Endothelial cell of umbilical vein (primary cell): ENCODE data around the gene KRT12. TPM values are rescaled to one million over a fixed set of nuclear protein-coding genes. Genes with fewer than 3 reads are reported as not detected.

ENCODE experiments used
- BruUV-seq: library from RNA; stranded (reverse); fragments of 400-500 nt; replicated peaks from 2 replicates; lab custom pipeline; 2021; lab: Mats Ljungman, UMichigan
- CTCF ChIA-PET: fragments of 300-600, 350-600 bp; sonication (Branson Sonifier 250); formaldehyde crosslinking; loops from one replicate; lab custom pipeline; 2021; ENCODE audit warnings: antibody characterized with exemption, inconsistent platforms; lab: Charles Lee
- POLR2A ChIA-PET: fragments of 300-600, 350-600 bp; sonication (Branson Sonifier 250); formaldehyde crosslinking; loops from one replicate; lab custom pipeline; 2021; ENCODE audit warnings: antibody characterized with exemption, inconsistent platforms; lab: Charles Lee
- DNase-seq: peaks from one replicate; pipeline ENCODE4 v3.0.0-alpha.2; 2011; ENCODE audit warnings: low read depth, low spot score
- FAIRE-seq: peaks from 2 replicates; lab custom pipeline; 2011; peaks lifted over from hg19 to GRCh38; lab: Jason Lieb, UNC
- H2AFZ ChIP-seq: 2 replicates; pipeline ENCODE4 v1.6.0; 2012; ENCODE audit warnings: low read depth, low read length, control low read depth, inconsistent platforms
- H3K27ac ChIP-seq: 2 replicates; pipeline ENCODE4 v1.5.1; 2011; ENCODE audit warnings: low read depth, mild to moderate bottlenecking, control low read depth, low read length, moderate library complexity; ENCODE audit not compliant: insufficient read depth
- H3K27me3 ChIP-seq, 2 experiments: 2 replicates each; pipeline versions ENCODE4 v1.6.0 to v1.6.1; 2011; ENCODE audit warnings: low read length in 2 of 2, mixed read lengths in 1 of 2; ENCODE audit not compliant: control insufficient read depth in 2 of 2, insufficient read depth in 2 of 2
- H3K36me3 ChIP-seq, 2 experiments: 2 replicates in 1 of 2; 3 replicates in 1 of 2; pipeline ENCODE4 v1.5.1; 2011; ENCODE audit warnings: low read length in 2 of 2, mild to moderate bottlenecking in 1 of 2, moderate library complexity in 1 of 2; ENCODE audit not compliant: control insufficient read depth in 2 of 2, insufficient read depth in 2 of 2; ENCODE audit errors: extremely low read depth in 1 of 2
- H3K4me1 ChIP-seq: 3 replicates; pipeline ENCODE4 v1.5.1; 2011; ENCODE audit warnings: mild to moderate bottlenecking, low read length; ENCODE audit not compliant: control insufficient read depth, insufficient read depth; ENCODE audit errors: extremely low read depth
- H3K4me2 ChIP-seq: 2 replicates; pipeline ENCODE4 v1.6.1; 2011; ENCODE audit warnings: low read length, control low read depth, mixed read lengths; ENCODE audit not compliant: insufficient read depth
- H3K4me3 ChIP-seq, 3 experiments: fragments of 200-600 bp in 1 of 3; sonication (generic), shearing (Covaris generic) in 1 of 3; replicated peaks in 1 of 3; 2 replicates each; pipeline ENCODE4 v1.5.1; 2011 to 2016; ENCODE audit warnings: control low read depth in 3 of 3, low read length in 3 of 3, mild to moderate bottlenecking in 2 of 3, inconsistent platforms in 1 of 3, low read depth in 1 of 3, moderate library complexity in 1 of 3; ENCODE audit not compliant: insufficient read depth in 1 of 3
- H3K79me2 ChIP-seq: 2 replicates; pipeline ENCODE4 v1.6.0; 2012; ENCODE audit warnings: low read length, inconsistent platforms; ENCODE audit not compliant: control insufficient read depth, insufficient read depth
- H3K9ac ChIP-seq: replicated peaks from 2 replicates; pipeline ENCODE3; 2011; ENCODE audit warnings: low read length, control low read depth; ENCODE audit not compliant: insufficient read depth; ENCODE audit errors: extremely low read depth
- H3K9me1 ChIP-seq: replicated peaks from 3 replicates; pipeline ENCODE4 v1.6.0; 2011; ENCODE audit warnings: mild to moderate bottlenecking, low read length; ENCODE audit not compliant: control insufficient read depth, insufficient read depth; ENCODE audit errors: extremely low read depth
- H3K9me3 ChIP-seq: replicated peaks from 2 replicates; pipeline ENCODE4 v1.5.1; 2012; ENCODE audit warnings: low read length, inconsistent platforms; ENCODE audit not compliant: control insufficient read depth, insufficient read depth
- H4K20me1 ChIP-seq: replicated peaks from 2 replicates; pipeline ENCODE3; 2011; ENCODE audit warnings: mild to moderate bottlenecking, low read length; ENCODE audit not compliant: control insufficient read depth, insufficient read depth; ENCODE audit errors: extremely low read depth
- EZH2 ChIP-seq: IDR thresholded peaks from 2 replicates; pipeline ENCODE4 v1.6.1; 2012; ENCODE audit warnings: borderline replicate concordance, low read depth, mild to moderate bottlenecking, moderate library complexity, low read length, inconsistent platforms; ENCODE audit not compliant: severe bottlenecking
- FOS ChIP-seq: IDR thresholded peaks from 2 replicates; pipeline ENCODE4 v1.6.1; 2011; ENCODE audit warnings: mild to moderate bottlenecking, low read length, moderate library complexity, borderline replicate concordance; ENCODE audit not compliant: insufficient read depth
- GATA2 ChIP-seq: IDR thresholded peaks from 2 replicates; pipeline ENCODE4 v1.7.0; 2011; ENCODE audit warnings: low read depth, mild to moderate bottlenecking, moderate library complexity, mixed read lengths, low read length; ENCODE audit not compliant: insufficient read length, insufficient read depth
- JUN ChIP-seq: IDR thresholded peaks from 2 replicates; pipeline ENCODE4 v1.6.1; 2011; ENCODE audit warnings: borderline replicate concordance, low read depth; ENCODE audit not compliant: insufficient read length, insufficient read depth
- MYC ChIP-seq: IDR thresholded peaks from one replicate; pipeline ENCODE4 v1.6.1; 2011; ENCODE audit warnings: mild to moderate bottlenecking, low read depth, low read length
- POLR2A ChIP-seq: IDR thresholded peaks from 2 replicates; pipeline ENCODE4 v1.6.1; 2012; ENCODE audit warnings: low read depth, mild to moderate bottlenecking, control low read depth, low read length
- POLR2AphosphoS5 ChIP-seq: IDR thresholded peaks from 2 replicates; pipeline ENCODE4 v1.6.1; 2012; ENCODE audit warnings: low read depth, mild to moderate bottlenecking, control low read depth, low read length, moderate library complexity; ENCODE audit not compliant: insufficient read depth
- dilution Hi-C: fragments of 300-500 bp; cut with MboI; formaldehyde crosslinking; loops from one replicate; pipeline ENCODE4 v1.15.0; 2019; ENCODE audit warnings: low sequenced_read_pairs; ENCODE audit not compliant: extremely low pct_ligation_motif_present
- intact Hi-C: fragments of 100-400 bp; cut with micrococcal nuclease; formaldehyde crosslinking; loops from one replicate; pipeline ENCODE4 v1.10.0; 2022
- polyA plus RNA-seq, 4 experiments: library from polyadenylated mRNA; depleted of rRNA in 3 of 4; stranded (reverse) in 3 of 4; unstranded in 1 of 4; fragments of >200 nt; gene quantifications; 2 replicates each; pipeline versions ENCODE4 v1.2.1 to v1.2.3, GENCODE V29; 2011 to 2012; ENCODE audit warnings: missing spikeins in 1 of 4
- total RNA-seq: library from RNA; stranded (reverse); gene quantifications from 2 replicates; pipeline ENCODE4 v1.2.3, GENCODE V29; 2021
- TF ChIP-seq, protein P1 (sequence below): IDR thresholded peaks from 2 replicates; pipeline ENCODE4 v1.6.1; 2011; ENCODE audit not compliant: insufficient read depth, insufficient read length
- TF ChIP-seq, protein P2 (sequence below), 2 donors: IDR thresholded peaks; 1 replicate in 1 of 2; 2 replicates in 1 of 2; pipeline ENCODE4 v1.5.1; 2011; ENCODE audit warnings: low read length in 2 of 2, mild to moderate bottlenecking in 2 of 2, moderate library complexity in 2 of 2, control low read depth in 1 of 2, inconsistent platforms in 1 of 2, low read depth in 1 of 2; ENCODE audit not compliant: insufficient read depth in 1 of 2; ENCODE audit errors: extremely low read depth in 1 of 2

KRT12 gene
- total and polyA plus RNA-seq, 2 donors (not counting 3 experiments of a cell fraction or from before 2014, with no cell fraction given), result not detected

DNA sequence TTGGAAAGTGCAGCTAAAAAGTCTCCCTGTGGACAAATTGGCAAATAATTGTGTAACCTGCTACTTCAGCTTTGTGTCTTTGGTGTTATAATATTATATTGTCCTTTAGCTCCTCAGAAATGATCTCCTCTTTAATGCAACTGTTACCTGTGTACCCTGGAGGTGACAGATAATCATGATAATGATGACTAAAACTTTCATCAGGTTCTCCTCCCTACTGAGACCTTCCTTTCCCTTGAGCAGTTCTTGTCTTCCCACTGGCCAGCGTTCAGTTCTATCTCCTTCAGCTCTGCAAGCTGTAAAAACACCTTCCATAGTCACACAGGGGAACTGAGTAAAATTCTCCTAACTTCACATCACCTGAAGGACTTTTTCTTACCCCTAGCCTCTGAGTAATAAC is 14.7 kb downstream of the KRT12 start:
- Histone ChIP-seq H3K4me1 (peaks cover 8% of the 10 kb centered on the region), H3K9me1 (no peaks in the 10 kb centered on the region), H4K20me1 (no peaks in the 10 kb centered on the region), H3K4me3 (no peak overlapping the region), H3K4me2 (no peak overlapping the region), H3K9ac (no peak overlapping the region), H3K79me2 (no peaks in the 10 kb centered on the region), H3K27ac (no peak overlapping the region), H2AFZ (no peak overlapping the region), H3K27me3 (peaks cover 5 to 7% of the 10 kb centered on the region in 2 experiments), H3K36me3 (no peaks in the 10 kb centered on the region), H3K9me3 (no peaks in the 10 kb centered on the region)
- dilution Hi-C loops (no loop called here), intact Hi-C loops (no loop called here)
- POLR2A ChIA-PET, result no interaction called here
- no peak for FAIRE-seq
- BruUV-seq, result no TSS peak
- CTCF ChIA-PET, result interaction anchor here (0.6 to 2.0 kb wide), 5 partner anchors 12 to 814 kb away, joined by 3 to 8 read pairs (median 4); no protein-coding TSS in a partner anchor
- no peak for DNase-seq
- TF ChIP-seq MYC, result no peak
- no peak for TF ChIP-seq POLR2A
- TF ChIP-seq POLR2AphosphoS5, result no peak
- no peak for TF ChIP-seq FOS
- TF ChIP-seq, protein P1, sequence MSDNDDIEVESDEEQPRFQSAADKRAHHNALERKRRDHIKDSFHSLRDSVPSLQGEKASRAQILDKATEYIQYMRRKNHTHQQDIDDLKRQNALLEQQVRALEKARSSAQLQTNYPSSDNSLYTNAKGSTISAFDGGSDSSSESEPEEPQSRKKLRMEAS, result no peak

DNA sequence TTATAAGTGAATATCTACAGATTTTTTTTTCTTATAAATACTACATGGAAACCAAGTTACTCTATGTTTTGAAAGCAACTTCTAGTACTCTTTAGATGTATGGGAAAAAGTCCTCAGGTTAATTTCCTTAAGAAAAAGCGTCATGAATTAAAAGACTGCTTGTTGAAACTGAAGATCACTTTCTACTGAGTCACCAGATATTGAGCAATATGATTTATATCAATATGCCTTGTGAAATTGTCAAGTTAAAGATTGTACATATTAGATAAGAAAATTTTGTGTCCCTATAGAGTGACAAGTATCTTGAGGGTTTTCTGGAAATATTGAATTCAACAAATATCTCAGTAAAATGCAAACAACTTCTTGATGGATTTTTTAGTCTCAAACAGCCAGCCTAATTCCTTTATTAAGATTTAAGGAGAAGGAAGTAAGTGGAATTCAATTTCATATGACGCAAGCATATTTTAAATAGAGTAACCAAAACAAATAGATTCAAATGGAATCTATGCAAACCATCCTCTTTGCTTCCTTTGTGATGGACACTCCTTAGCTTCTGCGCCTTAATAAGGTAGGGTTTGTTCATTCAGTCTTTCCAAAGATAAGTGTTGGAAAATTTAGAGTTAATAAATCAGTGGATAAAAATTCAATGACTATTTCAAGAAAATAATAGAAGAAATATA is 16.6 kb downstream of the KRT12 start:
- dilution Hi-C loops, result no loop called here
- no peak for FAIRE-seq
- Histone ChIP-seq H3K4me1 (peaks cover 8% of the 10 kb centered on the region), H3K27ac (no peak overlapping the region), H3K4me3 (no peak overlapping the region), H2AFZ (no peak overlapping the region), H4K20me1 (no peaks in the 10 kb centered on the region), H3K4me2 (no peak overlapping the region), H3K36me3 (no peaks in the 10 kb centered on the region), H3K9ac (no peak overlapping the region), H3K79me2 (no peaks in the 10 kb centered on the region), H3K9me3 (no peaks in the 10 kb centered on the region), H3K9me1 (no peaks in the 10 kb centered on the region), H3K27me3 (peaks cover 7 to 10% of the 10 kb centered on the region in 2 experiments)
- ChIA-PET CTCF (no interaction called here), POLR2A (no interaction called here)
- no peak for DNase-seq
- no TSS peak for BruUV-seq
- TF ChIP-seq, protein P1, result no peak
- TF ChIP-seq MYC (no peak), FOS (no peak), POLR2AphosphoS5 (no peak), GATA2 (no peak), POLR2A (no peak), EZH2 (no peak), JUN (no peak)
- TF ChIP-seq, protein P2, sequence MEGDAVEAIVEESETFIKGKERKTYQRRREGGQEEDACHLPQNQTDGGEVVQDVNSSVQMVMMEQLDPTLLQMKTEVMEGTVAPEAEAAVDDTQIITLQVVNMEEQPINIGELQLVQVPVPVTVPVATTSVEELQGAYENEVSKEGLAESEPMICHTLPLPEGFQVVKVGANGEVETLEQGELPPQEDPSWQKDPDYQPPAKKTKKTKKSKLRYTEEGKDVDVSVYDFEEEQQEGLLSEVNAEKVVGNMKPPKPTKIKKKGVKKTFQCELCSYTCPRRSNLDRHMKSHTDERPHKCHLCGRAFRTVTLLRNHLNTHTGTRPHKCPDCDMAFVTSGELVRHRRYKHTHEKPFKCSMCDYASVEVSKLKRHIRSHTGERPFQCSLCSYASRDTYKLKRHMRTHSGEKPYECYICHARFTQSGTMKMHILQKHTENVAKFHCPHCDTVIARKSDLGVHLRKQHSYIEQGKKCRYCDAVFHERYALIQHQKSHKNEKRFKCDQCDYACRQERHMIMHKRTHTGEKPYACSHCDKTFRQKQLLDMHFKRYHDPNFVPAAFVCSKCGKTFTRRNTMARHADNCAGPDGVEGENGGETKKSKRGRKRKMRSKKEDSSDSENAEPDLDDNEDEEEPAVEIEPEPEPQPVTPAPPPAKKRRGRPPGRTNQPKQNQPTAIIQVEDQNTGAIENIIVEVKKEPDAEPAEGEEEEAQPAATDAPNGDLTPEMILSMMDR (IDR thresholded peaks at IDR 0.05; ENCODE audit: extremely low read depth in 1 of 2, insufficient read depth in 1 of 2, low read depth in 1 of 2, low read length in 2 of 2), result no peak
- intact Hi-C loops, result no loop called here
